HEK293 (cell line): Measurements from ENCODE around the gene CD44.
A peak's percentile ranks its signal among the peaks of the same experiment; 100 is the strongest.

ENCODE experiments used
- CTCF ChIA-PET: fragments of 350-600 bp; formaldehyde crosslinking; extraction: SDS; loops from one replicate; lab custom pipeline; 2021; ENCODE audit warnings: antibody characterized with exemption; lab: Yijun Ruan, JAX
- POLR2A ChIA-PET: fragments of 300-600 bp; formaldehyde crosslinking; extraction: SDS; loops from one replicate; lab custom pipeline; 2020; ENCODE audit warnings: antibody characterized with exemption, inconsistent platforms; lab: Yijun Ruan, JAX
- H3K27ac ChIP-seq: fragments of 200-500 bp; sonication (Bioruptor generic); 2 replicates; pipeline ENCODE4 v1.5.1; 2014; ENCODE audit warnings: low read depth, low read length, control low read depth, inconsistent platforms; ENCODE audit errors: extremely low read depth
- H3K36me3 ChIP-seq, 2 experiments: fragments of 200-500 bp in 1 of 2; sonication (Bioruptor generic) in 1 of 2; 1 replicate in 1 of 2; 2 replicates in 1 of 2; pipeline ENCODE4 v1.5.1; 2014 to 2017; ENCODE audit warnings: inconsistent platforms in 2 of 2, low read length in 2 of 2; ENCODE audit not compliant: control insufficient read depth in 2 of 2, insufficient read depth in 1 of 2
- H3K4me1 ChIP-seq: fragments of 200-500 bp; sonication (Bioruptor generic); 2 replicates; pipeline ENCODE4 v1.5.1; 2014; ENCODE audit warnings: mild to moderate bottlenecking, low read length, inconsistent platforms; ENCODE audit not compliant: control insufficient read depth, insufficient read depth
- H3K4me3 ChIP-seq: 2 replicates; pipeline ENCODE4 v1.5.1; 2011; ENCODE audit warnings: low read depth, mild to moderate bottlenecking, control low read depth, low read length, moderate library complexity
- H3K9me3 ChIP-seq: fragments of 200-500 bp; sonication (Bioruptor generic); 2 replicates; pipeline ENCODE4 v1.5.1; 2014; ENCODE audit warnings: low read depth, low read length, inconsistent platforms; ENCODE audit not compliant: control insufficient read depth, insufficient read depth
- FEZF1 ChIP-seq: fragments of 450-650 bp; formaldehyde crosslinking; IDR thresholded peaks from 2 replicates; pipeline ENCODE4 v1.5.1; 2016; ENCODE audit warnings: missing biosample characterization, missing genetic modification characterization
- IKZF3 ChIP-seq: fragments of 450-650 bp; IDR thresholded peaks from 2 replicates; pipeline ENCODE4 v1.5.0; 2018; ENCODE audit warnings: missing biosample characterization, mild to moderate bottlenecking, missing genetic modification characterization, moderate library complexity
- SCRT2 ChIP-seq: fragments of 450-650 bp; formaldehyde crosslinking; IDR thresholded peaks from 2 replicates; pipeline ENCODE4 v1.5.1; 2016; ENCODE audit warnings: missing biosample characterization, missing genetic modification characterization
- ZNF114 ChIP-seq: fragments of 450-650 bp; formaldehyde crosslinking; IDR thresholded peaks from 2 replicates; pipeline ENCODE4 v1.5.0; 2017; ENCODE audit warnings: missing biosample characterization, missing genetic modification characterization
- ZNF223 ChIP-seq: fragments of 450-650 bp; formaldehyde crosslinking; IDR thresholded peaks from 2 replicates; pipeline ENCODE4 v1.5.1; 2016; ENCODE audit warnings: missing biosample characterization, missing genetic modification characterization
- ZNF239 ChIP-seq: fragments of 450-650 bp; formaldehyde crosslinking; IDR thresholded peaks from 2 replicates; pipeline ENCODE4 v1.5.1; 2016; ENCODE audit warnings: missing biosample characterization, missing genetic modification characterization
- ZNF280D ChIP-seq: fragments of 450-650 bp; formaldehyde crosslinking; IDR thresholded peaks from 2 replicates; pipeline ENCODE4 v1.5.1; 2016; ENCODE audit warnings: missing biosample characterization, missing genetic modification characterization
- ZNF624 ChIP-seq: fragments of 450-650 bp; formaldehyde crosslinking; IDR thresholded peaks from 2 replicates; pipeline ENCODE4 v1.5.1; 2017; ENCODE audit warnings: missing biosample characterization, missing genetic modification characterization
- TF ChIP-seq, protein P1 (sequence below): fragments of 450-650 bp; formaldehyde crosslinking; conservative IDR thresholded peaks from 2 replicates; pipeline ENCODE4 v1.5.1; 2016; ENCODE audit warnings: low read depth, missing biosample characterization, missing genetic modification characterization
- TF ChIP-seq, protein P2 (sequence below): fragments of 450-650 bp; IDR thresholded peaks from 2 replicates; pipeline ENCODE4 v1.5.1; 2018; ENCODE audit warnings: missing biosample characterization, missing genetic modification characterization

The CD44 gene

GRCh38 chr11:35173616-35174566, 34.9 kb downstream of the CD44 start (continued):
- TF ChIP-seq ZNF280D (tag by site-specific recombination) = no peak

- ChIA-PET CTCF (interaction anchor here (0.8 kb wide), 1 partner anchor 103 kb away, joined by 4 read pairs; no protein-coding TSS in a partner anchor), POLR2A (no interaction called here)
- no peaks in the 10 kb centered on the region for H3K4me1 ChIP-seq
- no peak overlapping the region for H3K4me3 ChIP-seq
- H3K27ac ChIP-seq = no peak overlapping the region
- TF ChIP-seq IKZF3 (no peak), ZNF624 (tag by site-specific recombination) (no peak), ZNF239 (tag by site-specific recombination) (no peak), SCRT2 (0 out of 2 replicates have a peak, but pooled peaks have one; percentile 60)
- TF ChIP-seq, protein P1, sequence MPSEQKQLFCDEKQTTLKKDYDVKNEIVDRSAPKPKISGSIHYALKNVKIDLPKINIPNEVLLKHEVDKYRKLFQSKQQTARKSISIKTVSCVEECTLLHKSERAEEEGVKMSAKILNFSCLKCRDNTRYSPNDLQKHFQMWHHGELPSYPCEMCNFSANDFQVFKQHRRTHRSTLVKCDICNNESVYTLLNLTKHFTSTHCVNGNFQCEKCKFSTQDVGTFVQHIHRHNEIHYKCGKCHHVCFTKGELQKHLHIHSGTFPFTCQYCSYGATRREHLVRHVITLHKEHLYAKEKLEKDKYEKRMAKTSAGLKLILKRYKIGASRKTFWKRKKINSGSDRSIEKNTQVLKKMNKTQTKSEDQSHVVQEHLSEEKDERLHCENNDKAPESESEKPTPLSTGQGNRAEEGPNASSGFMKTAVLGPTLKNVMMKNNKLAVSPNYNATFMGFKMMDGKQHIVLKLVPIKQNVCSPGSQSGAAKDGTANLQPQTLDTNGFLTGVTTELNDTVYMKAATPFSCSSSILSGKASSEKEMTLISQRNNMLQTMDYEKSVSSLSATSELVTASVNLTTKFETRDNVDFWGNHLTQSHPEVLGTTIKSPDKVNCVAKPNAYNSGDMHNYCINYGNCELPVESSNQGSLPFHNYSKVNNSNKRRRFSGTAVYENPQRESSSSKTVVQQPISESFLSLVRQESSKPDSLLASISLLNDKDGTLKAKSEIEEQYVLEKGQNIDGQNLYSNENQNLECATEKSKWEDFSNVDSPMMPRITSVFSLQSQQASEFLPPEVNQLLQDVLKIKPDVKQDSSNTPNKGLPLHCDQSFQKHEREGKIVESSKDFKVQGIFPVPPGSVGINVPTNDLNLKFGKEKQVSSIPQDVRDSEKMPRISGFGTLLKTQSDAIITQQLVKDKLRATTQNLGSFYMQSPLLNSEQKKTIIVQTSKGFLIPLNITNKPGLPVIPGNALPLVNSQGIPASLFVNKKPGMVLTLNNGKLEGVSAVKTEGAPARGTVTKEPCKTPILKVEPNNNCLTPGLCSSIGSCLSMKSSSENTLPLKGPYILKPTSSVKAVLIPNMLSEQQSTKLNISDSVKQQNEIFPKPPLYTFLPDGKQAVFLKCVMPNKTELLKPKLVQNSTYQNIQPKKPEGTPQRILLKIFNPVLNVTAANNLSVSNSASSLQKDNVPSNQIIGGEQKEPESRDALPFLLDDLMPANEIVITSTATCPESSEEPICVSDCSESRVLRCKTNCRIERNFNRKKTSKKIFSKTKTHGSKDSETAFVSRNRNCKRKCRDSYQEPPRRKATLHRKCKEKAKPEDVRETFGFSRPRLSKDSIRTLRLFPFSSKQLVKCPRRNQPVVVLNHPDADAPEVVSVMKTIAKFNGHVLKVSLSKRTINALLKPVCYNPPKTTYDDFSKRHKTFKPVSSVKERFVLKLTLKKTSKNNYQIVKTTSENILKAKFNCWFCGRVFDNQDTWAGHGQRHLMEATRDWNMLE (tag by site-specific recombination) = no peak
- H3K9me3 ChIP-seq = no peaks in the 10 kb centered on the region
- no peaks in the 10 kb centered on the region for H3K36me3 ChIP-seq
Measured at GRCh38 chr11:35174666-35175065, 35.7 kb downstream of the CD44 start.

DNA sequence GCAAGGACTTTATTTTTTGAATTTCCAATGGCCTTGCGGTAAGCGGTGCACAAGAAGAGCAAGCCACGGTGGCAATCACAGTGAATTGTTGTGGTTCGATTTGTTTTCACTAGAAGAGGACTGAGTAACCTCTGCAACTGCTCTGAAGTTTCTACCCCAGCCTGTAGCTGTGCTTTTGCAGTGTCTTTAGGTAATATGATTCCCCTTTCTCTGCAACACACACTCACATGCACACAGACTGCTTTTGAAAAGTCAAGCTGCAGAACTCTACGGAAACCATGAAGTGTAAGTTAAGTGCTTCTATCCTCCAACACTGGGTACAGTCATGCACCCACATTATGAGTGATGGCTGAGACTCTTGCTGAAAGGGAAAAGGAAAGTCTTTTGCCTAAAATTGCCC, 38.4 kb downstream of the CD44 start:
- Histone ChIP-seq H3K36me3 (no peaks in the 10 kb centered on the region), H3K9me3 (no peaks in the 10 kb centered on the region), H3K27ac (no peak overlapping the region), H3K4me3 (no peak overlapping the region), H3K4me1 (no peaks in the 10 kb centered on the region)
- CTCF ChIA-PET = interaction anchor here (0.6 to 1.1 kb wide), 4 partner anchors 9 to 251 kb away, joined by 3 read pairs; no protein-coding TSS in a partner anchor
- POLR2A ChIA-PET = no interaction called here
- TF ChIP-seq ZNF114 (tag by site-specific recombination) (no peak), FEZF1 (tag by site-specific recombination) (peak; percentile 26; the same call in 1 of the 2 replicates), ZNF223 (tag by site-specific recombination) (no peak)
- TF ChIP-seq, protein P2, sequence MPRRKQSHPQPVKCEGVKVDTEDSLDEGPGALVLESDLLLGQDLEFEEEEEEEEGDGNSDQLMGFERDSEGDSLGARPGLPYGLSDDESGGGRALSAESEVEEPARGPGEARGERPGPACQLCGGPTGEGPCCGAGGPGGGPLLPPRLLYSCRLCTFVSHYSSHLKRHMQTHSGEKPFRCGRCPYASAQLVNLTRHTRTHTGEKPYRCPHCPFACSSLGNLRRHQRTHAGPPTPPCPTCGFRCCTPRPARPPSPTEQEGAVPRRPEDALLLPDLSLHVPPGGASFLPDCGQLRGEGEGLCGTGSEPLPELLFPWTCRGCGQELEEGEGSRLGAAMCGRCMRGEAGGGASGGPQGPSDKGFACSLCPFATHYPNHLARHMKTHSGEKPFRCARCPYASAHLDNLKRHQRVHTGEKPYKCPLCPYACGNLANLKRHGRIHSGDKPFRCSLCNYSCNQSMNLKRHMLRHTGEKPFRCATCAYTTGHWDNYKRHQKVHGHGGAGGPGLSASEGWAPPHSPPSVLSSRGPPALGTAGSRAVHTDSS (tag by site-specific recombination) = no peak
